Hematopoietic multipotent progenitor cell treated with erythropoietin and hydrocortisone succinate and interleukin-3 and kit ligand, for 15 days (in vitro differentiated cells): ENCODE results near the gene AQP11.
"Not testable (repeated sequence)": the region's sequence is repeated elsewhere in the genome, so short reads cannot be mapped to it uniquely, and the experiment has no call there.

Source experiments
- DNase-seq: peaks from one replicate; pipeline ENCODE4 v3.0.0-alpha.2; 2015; ENCODE audit warnings: low spot score

AQP11 gene, protein sequence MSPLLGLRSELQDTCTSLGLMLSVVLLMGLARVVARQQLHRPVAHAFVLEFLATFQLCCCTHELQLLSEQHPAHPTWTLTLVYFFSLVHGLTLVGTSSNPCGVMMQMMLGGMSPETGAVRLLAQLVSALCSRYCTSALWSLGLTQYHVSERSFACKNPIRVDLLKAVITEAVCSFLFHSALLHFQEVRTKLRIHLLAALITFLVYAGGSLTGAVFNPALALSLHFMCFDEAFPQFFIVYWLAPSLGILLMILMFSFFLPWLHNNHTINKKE

DNA sequence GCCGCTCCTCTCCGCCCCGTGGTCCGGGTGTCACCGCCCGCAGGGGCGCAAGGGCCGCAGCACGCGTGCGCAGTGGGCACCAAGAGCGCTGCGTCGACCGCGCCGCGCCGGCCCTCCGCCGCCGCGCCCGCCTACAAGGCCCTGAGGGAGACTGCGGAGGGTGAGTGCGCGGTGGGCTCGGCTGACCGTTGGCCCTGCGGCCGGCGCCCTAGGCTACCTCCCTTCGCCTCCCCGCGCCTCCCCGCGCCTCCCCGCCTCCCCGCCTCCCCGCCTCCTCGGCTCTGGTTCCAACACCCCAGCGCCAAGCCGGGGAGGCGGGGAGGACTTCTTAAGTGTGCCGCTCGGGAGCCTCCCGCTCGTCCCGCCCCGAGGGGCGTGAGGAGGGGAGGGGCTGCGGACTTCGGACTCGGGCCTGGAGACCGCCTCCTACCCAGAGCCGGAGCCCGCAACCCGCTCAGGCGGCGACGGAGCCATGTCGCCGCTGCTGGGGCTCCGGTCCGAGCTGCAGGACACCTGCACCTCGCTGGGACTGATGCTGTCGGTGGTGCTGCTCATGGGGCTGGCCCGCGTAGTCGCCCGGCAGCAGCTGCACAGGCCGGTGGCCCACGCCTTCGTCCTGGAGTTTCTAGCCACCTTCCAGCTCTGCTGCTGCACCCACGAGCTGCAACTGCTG is at the start of gene AQP11:
Gene AQP11 (plus strand): TSS at position 433 of the 673 bp plus-strand sequence. CDS start 40 bp downstream, at position 473.
- DNase-seq = peak; percentile 52

DNA sequence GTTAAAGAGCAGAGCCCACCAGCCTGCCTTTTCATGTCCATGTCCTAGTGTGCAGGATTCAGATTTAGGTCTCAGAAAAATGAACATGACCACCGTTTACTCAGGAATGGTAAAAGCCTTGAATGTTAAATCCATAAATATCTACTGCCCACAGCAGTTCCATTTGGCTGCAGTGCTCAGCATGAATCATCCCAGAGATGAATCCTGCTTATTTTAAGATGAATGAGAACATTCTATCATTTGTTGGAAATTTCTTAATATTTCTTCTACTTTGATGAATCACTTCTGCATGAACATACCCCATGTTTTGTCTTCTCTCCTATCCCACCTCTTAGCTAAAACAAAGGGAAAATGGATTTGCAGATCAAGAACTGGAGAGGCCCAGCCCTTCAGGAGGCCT is 47.5 kb upstream of the AQP11 start:
- no peak for DNase-seq

DNA sequence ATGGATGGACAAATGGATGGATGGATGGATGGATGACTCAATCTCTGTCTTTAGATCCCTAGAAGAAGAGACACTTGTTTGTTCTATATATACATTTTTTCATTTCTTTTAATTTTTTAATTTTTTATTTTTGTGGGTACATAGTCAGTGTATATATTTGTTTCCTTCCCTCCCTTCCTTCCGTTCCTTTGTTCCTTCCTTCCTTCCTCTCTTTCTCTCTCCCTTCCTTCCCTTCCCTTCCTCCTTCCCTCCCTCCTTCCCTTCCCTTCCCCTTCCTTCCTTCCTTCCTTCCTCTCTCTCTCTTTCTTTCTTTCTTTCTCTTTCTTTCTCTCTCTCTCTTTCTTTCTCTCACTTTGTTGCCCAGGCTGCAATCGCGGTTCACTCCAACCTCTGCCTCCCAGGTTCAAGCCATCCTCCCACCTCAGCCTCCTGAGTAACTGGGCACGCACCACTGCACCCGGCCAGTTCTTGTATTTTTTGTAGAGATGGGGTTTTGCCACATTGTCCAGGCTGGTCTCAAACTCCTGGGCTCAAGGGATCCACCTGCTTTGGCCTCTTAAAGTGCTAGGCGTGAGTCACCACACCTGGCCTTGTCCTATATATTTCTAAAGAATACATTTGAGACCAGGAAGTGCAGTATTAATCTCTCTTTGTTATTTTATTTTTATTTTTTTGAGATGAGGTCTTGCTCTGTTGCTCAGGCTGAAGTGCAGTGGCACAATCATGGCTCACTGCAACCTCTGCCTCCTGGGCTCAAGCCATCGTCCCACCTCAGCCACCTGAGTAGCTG is 42.5 kb upstream of the AQP11 start:
- no peak for DNase-seq

DNA sequence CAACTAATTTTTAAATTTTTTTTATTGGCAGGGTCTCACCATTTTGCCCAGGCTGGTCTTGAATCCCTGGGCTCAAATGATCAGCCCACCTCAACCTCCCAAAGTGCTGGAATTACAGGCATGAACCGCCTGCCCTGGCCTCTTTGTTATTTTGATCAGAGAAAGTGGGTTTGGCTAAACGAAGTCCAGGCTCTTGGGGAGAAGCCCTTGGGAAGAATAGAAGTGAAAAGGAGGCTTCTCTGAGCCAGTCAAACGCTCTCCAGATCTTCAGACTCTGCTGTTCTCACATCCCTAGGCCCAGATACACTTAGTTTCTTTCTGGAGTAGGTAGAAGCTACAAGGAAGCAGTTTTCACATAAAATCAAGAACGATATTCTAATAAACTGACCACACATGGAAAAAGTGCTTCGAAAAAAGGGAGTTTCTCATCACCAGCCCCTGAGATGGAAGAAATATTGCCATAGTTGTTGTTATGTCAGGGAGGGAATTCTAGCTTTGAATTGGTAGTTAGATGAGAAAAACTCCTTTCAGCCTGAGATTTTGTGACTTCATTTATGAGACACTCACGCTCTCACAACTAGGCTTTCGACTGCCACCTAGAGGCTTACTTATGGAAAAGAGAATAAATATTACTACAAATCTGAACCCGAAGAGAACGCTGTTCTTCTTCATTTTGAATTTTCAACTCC is 41.7 kb upstream of the AQP11 start:
- peak; percentile 51 for DNase-seq

DNA sequence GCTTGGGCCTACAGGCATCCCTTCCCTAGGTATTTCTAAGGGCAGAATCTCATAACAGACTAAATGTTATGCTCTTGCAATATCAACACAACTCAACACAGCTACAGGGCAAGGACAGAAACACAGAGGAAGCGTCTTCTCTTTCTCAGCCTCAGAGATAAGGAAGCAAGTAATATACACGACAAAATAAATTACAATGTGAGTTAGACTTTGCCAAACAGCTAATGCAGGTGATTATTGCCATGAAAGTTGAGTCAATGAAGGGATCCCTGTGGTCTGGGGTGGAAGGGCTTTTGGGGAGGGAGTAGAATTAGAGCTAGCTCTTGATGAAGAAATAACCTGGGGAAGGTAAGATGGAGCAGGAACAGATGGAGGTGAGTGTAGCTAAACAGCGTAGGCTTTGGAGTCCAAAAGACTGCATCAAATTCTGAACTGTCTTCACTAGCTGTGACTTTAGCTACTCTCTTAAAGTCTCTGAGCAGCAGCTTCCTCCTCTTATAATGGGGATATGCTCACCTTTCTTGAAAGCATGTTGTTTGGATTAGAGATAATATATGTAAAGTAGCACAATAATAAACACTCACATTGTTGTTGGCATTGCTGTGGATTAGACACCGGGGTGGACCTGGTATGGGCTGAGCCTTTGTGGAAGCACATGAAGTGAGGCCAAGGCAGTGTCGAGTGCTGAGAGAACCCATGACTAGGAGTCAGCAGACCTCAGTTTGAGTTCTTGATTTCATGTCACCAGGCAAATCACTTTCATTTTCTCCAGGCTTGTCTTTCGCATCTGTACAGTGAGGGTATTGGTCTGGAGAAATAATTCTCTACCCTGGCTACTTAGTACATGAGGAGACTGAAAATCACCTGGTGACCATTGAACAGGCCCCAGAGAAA is 41.0 kb upstream of the AQP11 start:
- DNase-seq = no peak

DNA sequence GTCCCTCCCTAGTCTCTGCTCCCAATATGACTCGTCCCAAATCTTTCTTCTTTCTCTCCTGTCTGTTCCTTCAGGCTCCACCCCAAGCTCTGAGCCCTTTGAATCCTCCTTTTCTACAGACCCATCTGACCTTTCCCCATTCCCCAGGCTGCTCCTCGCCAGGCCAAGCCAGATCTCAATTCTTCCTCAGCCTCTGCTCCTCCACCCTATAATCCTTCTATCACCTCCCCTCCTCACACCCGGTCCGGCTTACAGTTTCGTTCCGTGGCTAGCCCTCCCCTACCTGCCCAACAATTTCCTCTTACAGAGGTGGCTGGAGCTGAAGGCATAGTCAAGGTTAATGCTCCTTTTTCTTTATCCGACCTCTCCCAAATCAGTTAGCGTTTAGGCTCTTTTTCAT is 38.3 kb upstream of the AQP11 start:
- DNase-seq = not testable (repeated sequence)

DNA sequence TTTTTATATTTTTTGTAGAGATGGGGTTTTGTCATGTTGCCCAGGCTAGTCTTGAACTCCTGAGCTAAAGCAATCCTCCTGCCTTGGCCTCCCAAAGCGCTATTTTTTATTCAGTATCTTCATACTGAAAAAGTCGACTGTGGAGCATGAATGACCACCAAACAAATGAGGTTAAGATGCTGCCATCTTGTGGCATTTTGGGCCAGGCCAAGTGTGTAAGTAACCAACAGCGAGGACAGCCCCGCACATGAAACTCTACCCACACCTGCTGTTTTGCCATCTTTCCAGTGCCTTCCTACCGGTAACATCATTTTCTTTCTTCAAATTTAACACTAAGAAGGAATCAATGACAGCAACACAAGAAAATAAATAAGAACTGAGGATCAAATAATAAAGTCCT is 32.2 kb upstream of the AQP11 start:
- no peak for DNase-seq

DNA sequence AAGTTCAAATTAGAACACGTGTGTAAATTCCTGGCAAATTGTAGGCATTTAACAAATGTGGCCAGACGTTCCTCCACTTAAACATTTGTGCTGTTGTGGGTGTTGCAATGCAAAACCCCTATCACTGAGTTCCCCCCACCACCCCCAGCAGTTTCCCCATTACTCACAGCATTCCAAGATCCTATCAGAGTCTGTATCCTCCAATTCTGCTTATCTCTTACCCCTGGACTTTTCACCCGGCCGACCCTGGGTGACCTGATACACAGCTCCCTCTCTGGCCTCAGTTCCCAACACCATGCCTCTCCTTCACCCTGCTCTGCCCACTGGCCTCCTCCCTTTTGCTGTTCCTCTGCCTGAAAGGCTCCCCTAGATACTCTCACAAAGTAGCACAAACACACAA is 31.4 kb upstream of the AQP11 start:
- no peak for DNase-seq

DNA sequence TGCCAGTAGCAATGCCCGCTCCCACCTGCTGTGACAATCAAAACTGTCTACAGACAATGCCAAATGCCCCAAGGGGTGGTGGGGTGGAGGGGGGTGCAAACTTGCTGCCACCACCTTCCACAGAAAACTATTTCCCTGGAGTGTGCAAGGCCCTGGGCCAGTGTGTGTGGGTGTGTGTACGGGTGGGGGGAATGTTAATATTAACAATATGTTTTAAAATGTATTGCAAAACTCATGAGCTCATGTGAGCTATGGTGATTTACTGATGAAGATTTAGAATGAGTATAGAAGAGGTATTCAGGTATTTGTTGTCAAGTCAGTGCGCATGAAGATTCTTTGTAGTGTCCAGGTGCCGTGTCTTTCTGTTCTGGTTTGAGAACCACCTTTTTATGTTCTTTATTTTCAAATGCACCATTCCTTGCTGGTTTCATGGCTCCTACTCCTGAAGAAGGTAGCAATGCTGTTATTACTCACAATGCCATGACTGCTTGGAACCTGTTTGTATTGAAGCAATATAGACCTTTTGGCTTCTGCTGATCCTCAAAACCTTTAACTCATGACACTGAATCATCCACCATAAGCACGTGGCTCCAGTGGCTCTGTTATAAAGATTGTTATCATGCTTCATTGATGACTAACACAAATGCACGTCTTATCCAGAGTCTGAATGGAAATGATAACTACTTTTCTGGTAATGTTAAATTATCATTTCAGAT is 29.9 kb upstream of the AQP11 start:
- no peak for DNase-seq

DNA sequence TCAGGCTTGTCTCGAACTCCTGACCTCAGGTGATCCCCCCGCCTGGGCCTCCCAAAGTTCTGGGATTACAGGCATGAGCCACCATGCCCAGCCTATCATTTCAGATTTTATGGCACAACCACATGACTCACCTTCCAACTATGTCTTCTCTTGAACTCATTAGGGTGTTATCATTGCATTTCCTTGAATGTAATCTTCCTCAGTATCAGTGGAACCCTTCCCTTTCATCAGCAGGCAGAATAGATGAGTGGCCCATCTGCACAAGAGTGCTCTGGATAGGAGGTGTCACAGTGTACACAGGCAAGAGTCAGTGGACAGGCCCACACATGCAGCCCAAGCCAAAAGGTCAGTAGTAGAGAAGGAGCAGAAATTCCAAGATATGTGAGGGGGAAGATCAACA is 29.1 kb upstream of the AQP11 start:
- DNase-seq = no peak

DNA sequence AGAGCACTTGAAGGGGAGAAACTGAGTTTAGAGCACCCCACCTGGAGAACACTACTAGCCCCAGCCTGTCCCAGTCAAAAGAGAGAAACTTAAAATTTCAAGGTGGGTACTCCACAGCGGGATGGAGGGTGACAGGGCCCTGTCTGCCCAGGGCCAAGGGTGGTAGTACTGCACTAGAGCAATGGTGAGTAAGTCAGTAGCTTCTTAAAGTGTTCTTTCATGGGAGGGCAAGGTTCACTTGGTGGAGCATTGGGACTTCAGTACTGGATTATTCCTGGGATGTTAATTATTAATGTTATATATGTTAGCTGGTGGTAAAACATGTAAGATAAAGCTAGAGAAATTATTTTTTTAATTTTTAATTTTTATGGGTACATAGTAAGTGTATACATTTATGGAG is 28.5 kb upstream of the AQP11 start:
- no peak for DNase-seq

DNA sequence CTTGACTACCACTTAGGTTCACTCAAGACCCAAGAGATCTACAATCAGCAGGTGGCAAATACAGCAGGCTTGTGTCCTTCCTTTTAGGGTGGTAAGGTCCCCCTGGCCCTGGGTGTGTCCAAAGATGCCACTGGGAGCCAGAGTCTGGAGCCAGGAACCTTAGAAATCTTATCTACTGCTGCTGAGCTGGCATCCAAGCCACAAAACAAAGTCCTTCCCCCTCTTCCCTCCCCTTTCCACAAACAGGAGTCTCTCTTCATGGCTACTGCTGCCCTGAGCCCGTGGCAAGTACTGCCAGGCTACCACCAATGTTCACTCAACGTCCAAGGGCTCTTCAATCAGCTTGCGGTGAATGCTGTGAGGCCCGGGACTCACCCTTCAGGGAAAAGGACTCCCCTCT is 21.4 kb upstream of the AQP11 start:
- no peak for DNase-seq

DNA sequence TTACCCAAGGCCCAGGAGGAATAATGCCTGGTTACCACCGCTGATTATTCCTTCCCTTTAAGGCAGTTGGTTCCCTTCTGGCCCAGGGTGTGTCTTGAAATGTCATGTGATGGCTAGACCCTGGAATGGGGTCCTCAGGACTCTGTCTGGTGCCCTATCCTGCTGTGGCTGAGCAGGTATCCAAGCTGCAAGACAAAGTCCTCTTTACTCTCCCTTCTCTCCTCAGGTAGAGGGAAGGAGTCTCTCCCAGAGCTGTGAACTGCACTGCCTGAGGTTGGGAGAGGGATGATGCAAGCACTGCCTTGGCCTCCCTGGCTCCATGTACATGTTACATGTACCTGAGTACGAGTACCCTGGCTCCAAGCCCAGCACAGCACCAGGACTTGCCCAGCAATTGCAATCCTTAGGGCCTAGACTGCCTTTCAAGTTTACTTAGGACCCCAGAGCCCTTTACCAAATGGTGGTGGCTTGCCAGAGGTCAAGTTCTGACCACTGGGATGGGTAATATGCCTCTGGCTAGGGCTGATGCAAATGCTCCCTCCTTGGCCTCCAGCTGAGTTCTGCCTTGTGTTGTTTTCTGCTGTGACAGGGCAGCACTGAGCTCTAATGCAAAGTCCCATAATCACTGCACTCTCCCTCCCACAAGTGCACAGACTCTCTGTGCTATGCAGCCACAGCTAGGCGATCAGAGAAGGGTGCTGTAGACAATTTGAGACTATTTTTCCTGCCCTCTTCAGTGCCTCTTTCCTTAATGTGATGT is 20.7 kb upstream of the AQP11 start:
- DNase-seq = no peak

DNA sequence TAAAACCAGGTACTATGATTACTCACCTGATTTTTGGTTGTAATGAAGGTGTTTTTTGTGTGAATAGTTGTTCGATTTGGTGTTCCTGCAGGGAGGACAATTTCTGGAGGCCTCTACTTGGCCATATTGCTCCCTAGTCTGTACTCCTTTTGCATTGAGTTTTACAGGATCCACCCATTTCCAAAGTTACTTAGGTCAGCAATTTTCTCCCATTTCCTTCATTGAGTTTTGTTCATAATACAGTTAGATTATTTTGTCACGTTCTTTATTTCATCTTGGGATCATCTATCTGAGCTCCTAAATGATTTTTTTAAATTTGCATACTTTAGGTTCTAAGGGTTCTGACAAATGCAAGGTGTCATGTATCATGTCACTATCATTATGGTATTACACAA is 20.1 kb upstream of the AQP11 start:
- DNase-seq = no peak

DNA sequence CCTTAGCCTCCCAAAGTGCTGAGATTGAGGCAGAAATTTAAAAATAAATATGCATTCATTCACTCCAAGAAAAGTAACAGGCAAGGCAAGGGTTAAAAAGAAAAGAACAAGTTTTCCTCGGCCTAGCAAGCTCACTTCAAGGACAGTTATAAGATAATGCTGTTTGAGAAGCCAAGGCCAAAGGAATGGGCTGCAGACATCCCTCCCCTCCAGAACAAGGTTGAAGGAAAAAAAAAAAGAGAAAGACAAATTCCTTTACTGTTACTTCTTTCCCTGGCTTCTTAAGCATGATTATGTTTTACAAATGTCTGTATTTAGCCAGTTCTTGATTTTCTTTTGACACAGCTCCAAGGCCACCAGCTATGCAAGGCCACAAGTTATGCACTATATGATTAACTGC is 18.9 kb upstream of the AQP11 start:
- not testable (repeated sequence) for DNase-seq

DNA sequence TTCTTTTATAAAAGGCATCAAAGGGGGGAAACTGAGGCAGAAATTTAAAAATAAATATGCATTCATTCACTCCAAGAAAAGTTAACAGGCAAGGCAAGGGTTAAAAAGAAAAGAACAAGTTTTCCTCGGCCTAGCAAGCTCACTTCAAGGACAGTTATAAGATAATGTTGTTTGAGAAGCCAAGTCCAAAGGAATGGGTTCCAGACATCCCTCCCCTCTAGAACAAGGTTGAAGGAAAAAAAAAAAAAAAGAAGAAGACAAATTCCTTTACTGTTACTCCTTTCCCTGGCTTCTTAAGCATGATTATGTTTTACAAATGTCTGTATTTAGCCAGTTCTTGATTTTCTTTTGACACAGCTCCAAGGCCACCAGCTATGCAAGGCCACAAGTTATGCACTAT is 14.3 kb upstream of the AQP11 start:
- not testable (repeated sequence) for DNase-seq

DNA sequence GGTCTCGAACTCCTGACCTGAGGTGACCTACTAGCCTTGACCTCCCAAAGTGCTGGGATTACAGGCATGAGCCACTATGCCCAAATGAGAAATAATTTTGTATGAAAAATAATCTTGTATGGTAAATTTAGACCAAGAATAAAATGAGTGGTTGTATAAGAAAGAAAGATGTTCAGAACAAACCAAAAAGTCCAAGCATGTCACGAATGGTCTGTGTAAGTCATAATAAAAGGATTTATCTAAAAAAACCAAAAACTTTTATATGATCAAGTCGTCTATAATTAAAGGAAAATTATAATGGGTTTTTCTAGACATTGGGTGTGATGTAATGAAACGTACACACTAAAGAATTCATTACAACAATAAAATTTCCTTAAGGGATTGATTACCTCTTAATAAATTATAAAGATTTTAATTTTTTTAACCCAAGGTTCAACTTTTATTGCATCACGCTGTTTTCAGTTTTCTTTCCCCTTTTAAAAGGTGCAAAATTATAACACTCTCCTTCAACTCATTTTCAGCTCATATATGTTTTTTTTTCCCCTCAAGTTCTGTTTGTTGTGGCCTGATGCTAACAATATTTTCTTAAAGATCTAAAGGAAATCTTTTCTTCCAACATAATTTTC is 8.9 kb upstream of the AQP11 start:
- DNase-seq = no peak

DNA sequence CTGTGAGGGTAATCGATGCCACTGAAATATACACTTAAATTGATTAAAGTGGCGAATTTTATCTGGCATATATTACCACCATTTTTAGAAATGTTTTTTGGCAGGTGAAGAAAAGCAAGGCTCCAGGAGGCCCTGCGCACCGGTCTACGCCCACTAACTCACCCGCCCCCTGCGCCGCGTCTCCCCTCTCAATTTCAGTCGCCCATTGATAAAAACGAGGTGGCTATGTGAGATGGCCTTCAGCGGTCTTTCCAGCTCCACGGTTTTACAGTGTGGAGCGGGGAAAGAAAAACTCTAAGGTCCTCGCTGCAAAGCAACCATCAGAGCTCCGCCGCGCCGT is 602 bp upstream of the AQP11 start:
- DNase-seq = no peak

DNA sequence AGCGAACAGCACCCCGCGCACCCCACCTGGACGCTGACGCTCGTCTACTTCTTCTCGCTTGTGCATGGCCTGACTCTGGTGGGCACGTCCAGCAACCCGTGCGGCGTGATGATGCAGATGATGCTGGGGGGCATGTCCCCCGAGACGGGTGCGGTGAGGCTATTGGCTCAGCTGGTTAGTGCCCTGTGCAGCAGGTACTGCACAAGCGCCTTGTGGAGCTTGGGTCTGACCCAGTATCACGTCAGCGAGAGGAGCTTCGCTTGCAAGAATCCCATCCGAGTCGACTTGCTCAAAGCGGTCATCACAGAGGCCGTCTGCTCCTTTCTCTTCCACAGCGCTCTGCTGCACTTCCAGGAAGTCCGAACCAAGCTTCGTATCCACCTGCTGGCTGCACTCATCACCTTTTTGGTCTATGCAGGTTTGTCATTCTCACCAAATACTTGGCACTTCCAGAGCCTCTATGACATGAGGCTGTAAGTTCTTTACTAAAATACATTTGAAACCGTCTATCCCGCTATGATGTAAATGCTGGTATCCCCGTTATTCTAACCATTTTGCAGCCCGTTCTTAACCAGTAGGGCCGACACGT is 535 bp downstream of the AQP11 start:
- no peak for DNase-seq
